Panc1 (cell line): ENCODE measurements around the gene EP400. TPM values are rescaled to one million over a fixed set of nuclear protein-coding genes. Genes with fewer than 3 reads are reported as not detected.

Experiments used
- ATAC-seq: fragments of 200-7000 bp; cut with Tn5 transposase; 2 replicates; pipeline ENCODE4 v1.9.1; 2020; ENCODE audit warnings: mild to moderate bottlenecking, moderate library complexity
- BruUV-seq: library from RNA; stranded (reverse); fragments of 400-500 nt; replicated peaks from 2 replicates; lab custom pipeline; 2021; lab: Mats Ljungman, UMichigan
- CTCF ChIA-PET: fragments of 300-600 bp; sonication (Branson Sonifier 250); formaldehyde crosslinking; loops from one replicate; lab custom pipeline; 2022; ENCODE audit warnings: antibody characterized with exemption; lab: Charles Lee
- POLR2A ChIA-PET: fragments of 300-600 bp; sonication (Branson Sonifier 250); formaldehyde crosslinking; loops from one replicate; lab custom pipeline; 2022; ENCODE audit warnings: antibody characterized with exemption; lab: Charles Lee
- DNase-seq: peaks from one replicate; pipeline ENCODE4 v3.0.0-alpha.2; 2010; ENCODE audit warnings: low read depth, low spot score
- H3K27ac ChIP-seq: 2 replicates; pipeline ENCODE4 v1.5.1; 2011; ENCODE audit warnings: mild to moderate bottlenecking, low read length, inconsistent platforms
- H3K27me3 ChIP-seq: fragments of 200-500 bp; sonication (Bioruptor generic); 2 replicates; pipeline ENCODE4 v1.6.0; 2014; ENCODE audit warnings: low read length, inconsistent platforms; ENCODE audit not compliant: control insufficient read depth, insufficient read depth
- H3K36me3 ChIP-seq: fragments of 200-500 bp; sonication (Bioruptor generic); 2 replicates; pipeline ENCODE4 v1.5.1; 2014; ENCODE audit warnings: inconsistent platforms, mild to moderate bottlenecking, low read length, moderate library complexity; ENCODE audit not compliant: control insufficient read depth, insufficient read depth
- H3K4me1 ChIP-seq: 2 replicates; pipeline ENCODE4 v1.5.1; 2011; ENCODE audit warnings: inconsistent platforms, mild to moderate bottlenecking, low read length, moderate library complexity; ENCODE audit not compliant: control insufficient read depth, insufficient read depth
- H3K4me3 ChIP-seq, 2 experiments: 2 replicates each; pipeline ENCODE4 v1.5.1; 2011 to 2012; ENCODE audit warnings: low read depth in 2 of 2, low read length in 2 of 2, mild to moderate bottlenecking in 2 of 2, inconsistent platforms in 1 of 2, moderate library complexity in 1 of 2
- H3K9me3 ChIP-seq: fragments of 200-500 bp; sonication (Bioruptor generic); 2 replicates; pipeline ENCODE4 v1.5.1; 2014; ENCODE audit warnings: low read depth, mild to moderate bottlenecking, inconsistent platforms, low read length, moderate library complexity; ENCODE audit not compliant: control insufficient read depth, insufficient read depth
- CTCF ChIP-seq: fragments of 450-650 bp; IDR thresholded peaks from 2 replicates; pipeline ENCODE4 v1.5.1; 2017; ENCODE audit warnings: mild to moderate bottlenecking
- POLR2AphosphoS5 ChIP-seq: IDR thresholded peaks from 2 replicates; pipeline ENCODE4 v1.6.1; 2012; ENCODE audit warnings: mild to moderate bottlenecking, low read depth, low read length, moderate library complexity
- SIN3A ChIP-seq: IDR thresholded peaks from 2 replicates; pipeline ENCODE4 v1.6.1; 2012; ENCODE audit warnings: low read depth, mild to moderate bottlenecking, low read length, moderate library complexity, borderline replicate concordance; ENCODE audit not compliant: insufficient read depth
- TCF7L2 ChIP-seq: IDR thresholded peaks from 2 replicates; pipeline ENCODE4 v1.6.1; 2011; ENCODE audit warnings: mild to moderate bottlenecking, low read depth, low read length, inconsistent platforms
- in situ Hi-C: cut with HindIII; loops from 2 replicates; pipeline ENCODE4 v1.10.0; 2016; ENCODE audit warnings: low sequenced_read_pairs, low pct_unique_long_range_greater_than_20kb
- intact Hi-C: fragments of 100-400 bp; cut with micrococcal nuclease; formaldehyde crosslinking; loops from one replicate; pipeline ENCODE4 v1.10.0; 2022; ENCODE audit not compliant: unreplicated experiment
- total RNA-seq: library from RNA; stranded (reverse); gene quantifications from one replicate; pipeline ENCODE4 v1.2.1, GENCODE V29; 2021; ENCODE audit not compliant: unreplicated experiment
- TF ChIP-seq, protein P1 (sequence below), 2 experiments: IDR thresholded peaks; 2 replicates each; pipeline ENCODE4 v1.6.1; 2011 to 2012; ENCODE audit warnings: low read depth in 2 of 2, control low read depth in 1 of 2, low read length in 1 of 2, mild to moderate bottlenecking in 1 of 2, moderate library complexity in 1 of 2; ENCODE audit not compliant: insufficient read depth in 1 of 2

The EP400 gene
- total RNA-seq, 1 experiment from 2014 or later = 59.4 TPM

DNA sequence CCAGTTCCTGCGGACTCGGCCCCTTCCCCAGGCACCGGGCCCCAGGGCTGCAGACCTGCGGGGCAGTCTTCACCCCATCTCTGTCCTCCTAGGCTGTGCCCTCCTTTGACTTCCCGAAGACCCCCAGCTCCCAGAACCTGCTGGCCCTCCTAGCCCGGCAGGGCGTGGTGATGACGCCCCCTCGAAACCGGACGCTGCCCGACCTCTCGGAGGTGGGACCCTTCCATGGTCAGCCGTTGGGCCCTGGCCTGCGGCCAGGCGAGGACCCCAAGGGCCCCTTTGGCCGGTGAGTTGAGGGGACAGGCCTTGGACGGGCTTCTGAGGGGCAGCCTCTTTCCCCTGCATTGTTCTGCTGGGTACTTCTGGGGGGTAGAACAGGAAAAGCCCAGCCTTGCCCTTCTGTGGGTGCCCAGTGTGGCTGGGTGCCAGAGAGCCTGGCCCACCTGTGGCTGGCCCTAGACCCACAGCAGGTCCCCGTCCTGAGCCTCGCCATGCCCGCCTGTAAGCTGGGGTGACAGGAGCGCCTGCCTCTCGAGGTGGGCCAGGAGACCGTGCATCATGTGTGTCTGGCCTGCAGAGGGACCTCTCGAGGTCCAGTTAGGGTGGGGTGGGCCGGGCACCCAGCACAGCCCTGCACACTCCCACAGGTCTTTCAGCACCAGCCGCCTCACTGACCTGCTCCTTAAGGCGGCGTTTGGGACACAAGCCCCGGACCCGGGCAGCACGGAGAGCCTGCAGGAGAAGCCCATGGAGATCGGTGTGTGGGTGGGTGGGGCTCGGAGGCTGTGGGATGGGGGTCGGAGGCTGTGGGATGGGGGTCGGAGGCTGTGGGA is 33.2 kb upstream of the EP400 start:
- no peak for DNase-seq
- TF ChIP-seq, protein P1, sequence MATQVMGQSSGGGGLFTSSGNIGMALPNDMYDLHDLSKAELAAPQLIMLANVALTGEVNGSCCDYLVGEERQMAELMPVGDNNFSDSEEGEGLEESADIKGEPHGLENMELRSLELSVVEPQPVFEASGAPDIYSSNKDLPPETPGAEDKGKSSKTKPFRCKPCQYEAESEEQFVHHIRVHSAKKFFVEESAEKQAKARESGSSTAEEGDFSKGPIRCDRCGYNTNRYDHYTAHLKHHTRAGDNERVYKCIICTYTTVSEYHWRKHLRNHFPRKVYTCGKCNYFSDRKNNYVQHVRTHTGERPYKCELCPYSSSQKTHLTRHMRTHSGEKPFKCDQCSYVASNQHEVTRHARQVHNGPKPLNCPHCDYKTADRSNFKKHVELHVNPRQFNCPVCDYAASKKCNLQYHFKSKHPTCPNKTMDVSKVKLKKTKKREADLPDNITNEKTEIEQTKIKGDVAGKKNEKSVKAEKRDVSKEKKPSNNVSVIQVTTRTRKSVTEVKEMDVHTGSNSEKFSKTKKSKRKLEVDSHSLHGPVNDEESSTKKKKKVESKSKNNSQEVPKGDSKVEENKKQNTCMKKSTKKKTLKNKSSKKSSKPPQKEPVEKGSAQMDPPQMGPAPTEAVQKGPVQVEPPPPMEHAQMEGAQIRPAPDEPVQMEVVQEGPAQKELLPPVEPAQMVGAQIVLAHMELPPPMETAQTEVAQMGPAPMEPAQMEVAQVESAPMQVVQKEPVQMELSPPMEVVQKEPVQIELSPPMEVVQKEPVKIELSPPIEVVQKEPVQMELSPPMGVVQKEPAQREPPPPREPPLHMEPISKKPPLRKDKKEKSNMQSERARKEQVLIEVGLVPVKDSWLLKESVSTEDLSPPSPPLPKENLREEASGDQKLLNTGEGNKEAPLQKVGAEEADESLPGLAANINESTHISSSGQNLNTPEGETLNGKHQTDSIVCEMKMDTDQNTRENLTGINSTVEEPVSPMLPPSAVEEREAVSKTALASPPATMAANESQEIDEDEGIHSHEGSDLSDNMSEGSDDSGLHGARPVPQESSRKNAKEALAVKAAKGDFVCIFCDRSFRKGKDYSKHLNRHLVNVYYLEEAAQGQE (IDR thresholded peaks at IDR 0.05; ENCODE audit: insufficient read depth in 1 of 2, low read depth in 2 of 2, low read length in 1 of 2) = no peak
- no peak for TF ChIP-seq POLR2AphosphoS5
- TF ChIP-seq CTCF = no peak
- TF ChIP-seq SIN3A = no peak
- TF ChIP-seq TCF7L2 = no peak
- Histone ChIP-seq H3K9me3 (no peaks in the 10 kb centered on the region), H3K27me3 (no peaks in the 10 kb centered on the region), H3K4me1 (peaks cover 9% of the 10 kb centered on the region), H3K36me3 (no peaks in the 10 kb centered on the region), H3K27ac (no peak overlapping the region), H3K4me3 (no peak overlapping the region)
- CTCF ChIA-PET = no interaction called here
- intact Hi-C loops = no loop called here
- POLR2A ChIA-PET = no interaction called here
- in situ Hi-C loops = no loop called here
- no TSS peak for BruUV-seq
- ATAC-seq = no peak

- in situ Hi-C loops (no loop called here), intact Hi-C loops (no loop called here)
- ChIA-PET POLR2A (no interaction called here), CTCF (no interaction called here)
- no peak for DNase-seq
- Histone ChIP-seq H3K36me3 (no peaks in the 10 kb centered on the region), H3K4me3 (no peak overlapping the region), H3K27ac (no peak overlapping the region), H3K4me1 (peaks cover 6% of the 10 kb centered on the region), H3K9me3 (no peaks in the 10 kb centered on the region), H3K27me3 (no peaks in the 10 kb centered on the region)
- no TSS peak for BruUV-seq
- ATAC-seq = no peak
- TF ChIP-seq CTCF (no peak), SIN3A (no peak), TCF7L2 (no peak), POLR2AphosphoS5 (no peak)
- TF ChIP-seq, protein P1 (IDR thresholded peaks at IDR 0.05; ENCODE audit: insufficient read depth in 1 of 2, low read depth in 2 of 2, low read length in 1 of 2) = no peak
Measured at GRCh38 chr12:131917139-131917710, 32.5 kb upstream of the EP400 start.
